ENCODE results near the gene RASA3. TPM values are rescaled to one million over a fixed set of nuclear protein-coding genes. Genes with fewer than 3 reads are reported as not detected.

The RASA3 gene
- total RNA-seq, 4 donors from 2014 or later, result 4.4 to 15.6 (median 8.5) TPM

GRCh38 chr13:114081761-114082681 is 50.4 kb downstream of the RASA3 start:
- peaks cover 10 to 18% (median 14%) of the 10 kb centered on the region in 4 donors for H3K4me1 ChIP-seq
- H3K4me3 ChIP-seq, result no peak overlapping the region
- in situ Hi-C loops (cut with MboI; ENCODE audit: low pct_ligation_motif_present in 1 of 4, low pct_unique_long_range_greater_than_20kb in 1 of 4, low sequenced_read_pairs in 3 of 4), result no loop called here
- H3K27ac ChIP-seq, result no peak overlapping the region
- no peaks in the 10 kb centered on the region for H3K36me3 ChIP-seq
- no peaks in the 10 kb centered on the region for H3K9me3 ChIP-seq
- no peak for DNase-seq
- no peaks in the 10 kb centered on the region for H3K27me3 ChIP-seq
- intact Hi-C loops (cut with DNase I; ENCODE audit: low total_unique reads), result no loop called here
- WGBS, 2 donors (ENCODE audit: low coverage in 1 of 2), result 77% methylated on average over 30 of the region's 30 CpGs; no CpG with 5 or more reads in 1 of the 2 donors
- no peak for TF ChIP-seq EP300 (IDR thresholded peaks at IDR 0.05; ENCODE audit: low read depth)
- TF ChIP-seq CTCF (IDR thresholded peaks at IDR 0.05), result no peak
- TF ChIP-seq POLR2AphosphoS5 (IDR thresholded peaks at IDR 0.05), result no peak
- TF ChIP-seq POLR2A (IDR thresholded peaks at IDR 0.05), result no peak

GRCh38 chr13:114080739-114081561 is 51.5 kb downstream of the RASA3 start:
- peaks cover 10 to 18% (median 14%) of the 10 kb centered on the region in 4 donors for H3K4me1 ChIP-seq
- in situ Hi-C loops (cut with MboI; ENCODE audit: low pct_ligation_motif_present in 1 of 4, low pct_unique_long_range_greater_than_20kb in 1 of 4, low sequenced_read_pairs in 3 of 4), result no loop called here
- no peaks in the 10 kb centered on the region for H3K27me3 ChIP-seq
- no peak overlapping the region for H3K4me3 ChIP-seq
- no peaks in the 10 kb centered on the region for H3K36me3 ChIP-seq
- H3K27ac ChIP-seq, result no peak overlapping the region
- 90% methylated on average over 33 of the region's 34 CpGs; no CpG with 5 or more reads in 1 of the 2 donors for WGBS, 2 donors (ENCODE audit: low coverage in 1 of 2)
- intact Hi-C loops (cut with DNase I; ENCODE audit: low total_unique reads), result no loop called here
- TF ChIP-seq POLR2A (IDR thresholded peaks at IDR 0.05), result no peak
- TF ChIP-seq CTCF (IDR thresholded peaks at IDR 0.05), result no peak
- TF ChIP-seq POLR2AphosphoS5 (IDR thresholded peaks at IDR 0.05), result no peak
- TF ChIP-seq EP300 (IDR thresholded peaks at IDR 0.05; ENCODE audit: low read depth), result no peak
- H3K9me3 ChIP-seq, result no peaks in the 10 kb centered on the region
- DNase-seq, result peak; percentile 6

- H3K4me3 ChIP-seq, result no peak overlapping the region
- H3K27ac ChIP-seq, result no peak overlapping the region
- intact Hi-C loops (cut with DNase I; ENCODE audit: low total_unique reads), result no loop called here
- in situ Hi-C loops (cut with MboI; ENCODE audit: low pct_ligation_motif_present in 1 of 4, low pct_unique_long_range_greater_than_20kb in 1 of 4, low sequenced_read_pairs in 3 of 4), result no loop called here
- TF ChIP-seq EP300 (IDR thresholded peaks at IDR 0.05; ENCODE audit: low read depth) (no peak), POLR2AphosphoS5 (IDR thresholded peaks at IDR 0.05) (no peak), CTCF (IDR thresholded peaks at IDR 0.05) (no peak), POLR2A (IDR thresholded peaks at IDR 0.05) (no peak)
- H3K36me3 ChIP-seq, result no peaks in the 10 kb centered on the region
- H3K4me1 ChIP-seq, result peaks cover 10 to 18% (median 14%) of the 10 kb centered on the region in 4 donors
- no peaks in the 10 kb centered on the region for H3K9me3 ChIP-seq
- 90% methylated on average over 36 of the region's 37 CpGs; no CpG with 5 or more reads in 1 of the 2 donors for WGBS, 2 donors (ENCODE audit: low coverage in 1 of 2)
- H3K27me3 ChIP-seq, result no peaks in the 10 kb centered on the region
- DNase-seq, result peak; percentile 5
These were observed 52.6 kb downstream of the RASA3 start for GRCh38 chr13:114079601-114080536.

Data from transverse colon (tissue), 4 donors.